C4-2B (cell line): Measurements from ENCODE around the gene AGAP9.
"Not testable (repeated sequence)": the region's sequence is repeated elsewhere in the genome, so short reads cannot be mapped to it uniquely, and the experiment has no call there.

Experiments used
- H3K27ac ChIP-seq: fragments of 450-650 bp; 2 replicates; pipeline ENCODE4 v1.5.1; 2017

AGAP9 gene

GRCh38 chr10:47523475-47523874, at the start of gene AGAP9:
TSS of gene AGAP9 (minus strand) at chr10:47523638. CDS start at chr10:47523526, 112 bp downstream.
- not testable (repeated sequence) for H3K27ac ChIP-seq

- H3K27ac ChIP-seq = not testable (repeated sequence)
Measured at GRCh38 chr10:47571138-47571912, 47.9 kb upstream of the AGAP9 start.

GRCh38 chr10:47566757-47567156, 43.3 kb upstream of the AGAP9 start:
- not testable (repeated sequence) for H3K27ac ChIP-seq

GRCh38 chr10:47566108-47566699, 42.8 kb upstream of the AGAP9 start:
- not testable (repeated sequence) for H3K27ac ChIP-seq

GRCh38 chr10:47565517-47565920, 42.1 kb upstream of the AGAP9 start:
- not testable (repeated sequence) for H3K27ac ChIP-seq

GRCh38 chr10:47564953-47565352, 41.5 kb upstream of the AGAP9 start:
- not testable (repeated sequence) for H3K27ac ChIP-seq

- H3K27ac ChIP-seq = not testable (repeated sequence)
Measured at GRCh38 chr10:47564318-47564717, 40.9 kb upstream of the AGAP9 start.

- not testable (repeated sequence) for H3K27ac ChIP-seq
Measured at GRCh38 chr10:47560452-47560851, 37.0 kb upstream of the AGAP9 start.

GRCh38 chr10:47559718-47560308, 36.4 kb upstream of the AGAP9 start:
- H3K27ac ChIP-seq = not testable (repeated sequence)

GRCh38 chr10:47558109-47558508, 34.7 kb upstream of the AGAP9 start:
- not testable (repeated sequence) for H3K27ac ChIP-seq

GRCh38 chr10:47557616-47558015, 34.2 kb upstream of the AGAP9 start:
- not testable (repeated sequence) for H3K27ac ChIP-seq

- H3K27ac ChIP-seq = not testable (repeated sequence)
Measured at GRCh38 chr10:47555334-47555733, 31.9 kb upstream of the AGAP9 start.

GRCh38 chr10:47554552-47554951, 31.1 kb upstream of the AGAP9 start:
- H3K27ac ChIP-seq = not testable (repeated sequence)

GRCh38 chr10:47553860-47554247, 30.4 kb upstream of the AGAP9 start:
- peak overlapping the region; percentile 83 for H3K27ac ChIP-seq

- peak overlapping the region; percentile 83 for H3K27ac ChIP-seq
Measured at GRCh38 chr10:47553214-47553859, 29.9 kb upstream of the AGAP9 start.

GRCh38 chr10:47552719-47553118, 29.3 kb upstream of the AGAP9 start:
- peak overlapping the region; percentile 83 for H3K27ac ChIP-seq

- not testable (repeated sequence) for H3K27ac ChIP-seq
Measured at GRCh38 chr10:47547286-47547685, 23.8 kb upstream of the AGAP9 start.

- H3K27ac ChIP-seq = not testable (repeated sequence)
Measured at GRCh38 chr10:47536430-47536829, 13.0 kb upstream of the AGAP9 start.

GRCh38 chr10:47502313-47502712, 21.1 kb downstream of the AGAP9 start:
- peak overlapping the region; percentile 56 for H3K27ac ChIP-seq

GRCh38 chr10:47494226-47494625, 29.2 kb downstream of the AGAP9 start:
- H3K27ac ChIP-seq = not testable (repeated sequence)

GRCh38 chr10:47491600-47491999, 31.8 kb downstream of the AGAP9 start, which contains the start of gene FAM25G:
TSS of gene FAM25G (minus strand) at chr10:47491700. CDS start at chr10:47491674, 26 bp downstream.
- not testable (repeated sequence) for H3K27ac ChIP-seq

GRCh38 chr10:47489630-47490029, 33.8 kb downstream of the AGAP9 start:
- H3K27ac ChIP-seq = not testable (repeated sequence)

- not testable (repeated sequence) for H3K27ac ChIP-seq
Measured at GRCh38 chr10:47485943-47486342, 37.5 kb downstream of the AGAP9 start.
